HEK293T (cell line): ENCODE data around the gene ART1.

ENCODE experiments used
- ARNT ChIP-seq: fragments of 450-650 bp; IDR thresholded peaks from 2 replicates; pipeline ENCODE4 v1.6.1; 2017; ENCODE audit warnings: mild to moderate bottlenecking
- ELF4 ChIP-seq: fragments of 450-650 bp; IDR thresholded peaks from 2 replicates; pipeline ENCODE4 v1.6.1; 2017; ENCODE audit warnings: antibody characterized with exemption
- FOXA1 ChIP-seq: fragments of 450-650 bp; IDR thresholded peaks from 2 replicates; pipeline ENCODE4 v1.6.1; 2016; ENCODE audit warnings: mild to moderate bottlenecking
- FOXK2 ChIP-seq: fragments of 450-650 bp; IDR thresholded peaks from 2 replicates; pipeline ENCODE4 v1.6.1; 2016; ENCODE audit warnings: mild to moderate bottlenecking
- FOXM1 ChIP-seq: fragments of 450-650 bp; IDR thresholded peaks from 2 replicates; pipeline ENCODE4 v1.6.1; 2017; ENCODE audit warnings: mild to moderate bottlenecking, borderline replicate concordance
- HDGF ChIP-seq: fragments of 450-650 bp; IDR thresholded peaks from 2 replicates; pipeline ENCODE4 v1.6.1; 2017; ENCODE audit warnings: antibody characterized with exemption, borderline replicate concordance
- L3MBTL2 ChIP-seq: fragments of 450-650 bp; conservative IDR thresholded peaks from 2 replicates; pipeline ENCODE4 v1.6.1; 2016; ENCODE audit warnings: mild to moderate bottlenecking
- NFRKB ChIP-seq: fragments of 450-650 bp; IDR thresholded peaks from 2 replicates; pipeline ENCODE4 v1.6.1; 2016; ENCODE audit warnings: mild to moderate bottlenecking, moderate library complexity
- SP1 ChIP-seq: fragments of 450-650 bp; IDR thresholded peaks from 2 replicates; pipeline ENCODE4 v1.6.1; 2017
- SUZ12 ChIP-seq: fragments of 450-650 bp; IDR thresholded peaks from 2 replicates; pipeline ENCODE4 v1.6.1; 2016; ENCODE audit warnings: mild to moderate bottlenecking
- TARDBP ChIP-seq: fragments of 450-650 bp; IDR thresholded peaks from 2 replicates; pipeline ENCODE4 v1.6.1; 2016
- ZNF384 ChIP-seq: fragments of 450-650 bp; IDR thresholded peaks from 2 replicates; pipeline ENCODE4 v1.6.1; 2016
- TF ChIP-seq, protein P1 (sequence below): fragments of 450-650 bp; IDR thresholded peaks from 2 replicates; pipeline ENCODE4 v1.6.1; 2016

- TF ChIP-seq SP1 (no peak), ZNF384 (no peak), FOXK2 (no peak), SUZ12 (no peak), HDGF (no peak), FOXM1 (no peak), TARDBP (no peak), ELF4 (no peak), L3MBTL2 (no peak), ARNT (no peak), FOXA1 (no peak), NFRKB (no peak)
- TF ChIP-seq, protein P1, sequence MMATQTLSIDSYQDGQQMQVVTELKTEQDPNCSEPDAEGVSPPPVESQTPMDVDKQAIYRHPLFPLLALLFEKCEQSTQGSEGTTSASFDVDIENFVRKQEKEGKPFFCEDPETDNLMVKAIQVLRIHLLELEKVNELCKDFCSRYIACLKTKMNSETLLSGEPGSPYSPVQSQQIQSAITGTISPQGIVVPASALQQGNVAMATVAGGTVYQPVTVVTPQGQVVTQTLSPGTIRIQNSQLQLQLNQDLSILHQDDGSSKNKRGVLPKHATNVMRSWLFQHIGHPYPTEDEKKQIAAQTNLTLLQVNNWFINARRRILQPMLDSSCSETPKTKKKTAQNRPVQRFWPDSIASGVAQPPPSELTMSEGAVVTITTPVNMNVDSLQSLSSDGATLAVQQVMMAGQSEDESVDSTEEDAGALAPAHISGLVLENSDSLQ, result no peak
These were observed 41.8 kb downstream of the ART1 start for GRCh38 chr11:3686751-3687150.
